ENCODE data around the gene RNF225.

RNF225 gene

DNA sequence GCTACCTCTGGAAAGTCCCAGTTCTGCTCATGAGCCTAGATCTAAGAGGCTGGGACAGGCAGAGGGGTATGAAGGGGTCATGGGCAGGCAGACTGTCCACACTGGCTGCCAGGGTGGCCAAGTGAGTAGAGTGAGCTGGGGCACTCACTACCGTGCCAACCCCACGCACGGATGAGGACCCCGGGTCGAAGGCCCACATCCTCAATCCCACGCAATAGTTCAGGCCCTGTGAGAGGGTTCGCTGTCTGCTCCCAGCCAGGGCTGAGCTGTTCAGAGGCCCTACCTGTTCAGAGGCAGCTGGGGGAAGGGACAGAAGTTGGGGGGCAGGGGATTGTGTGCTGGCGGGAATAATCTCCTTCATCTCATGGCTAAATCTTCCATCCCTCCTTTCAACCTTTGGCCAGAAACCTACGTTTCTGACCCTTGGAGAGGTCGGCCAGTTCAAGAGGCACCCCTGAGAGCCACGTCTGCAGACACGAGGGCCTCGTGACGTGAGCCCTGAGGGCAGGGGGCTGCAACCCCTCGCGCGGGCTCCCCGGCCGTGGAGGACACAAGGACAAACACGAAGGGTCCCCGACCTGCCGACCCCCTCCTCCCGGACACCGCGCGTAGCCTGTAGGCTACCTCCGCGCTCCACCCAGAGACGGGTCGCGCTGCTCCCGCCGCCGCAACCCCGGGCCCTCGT, 9.4 kb upstream of the RNF225 start:
- H3K27me3 ChIP-seq (ENCODE audit: control insufficient read depth, insufficient read depth, low read length), result no peaks in the 10 kb centered on the region
- peaks cover 17% of the 10 kb centered on the region for H3K4me1 ChIP-seq (ENCODE audit: control insufficient read depth, insufficient read depth, low read length)
- H3K36me3 ChIP-seq (ENCODE audit: control insufficient read depth, insufficient read depth, low read length), result peaks cover 5% of the 10 kb centered on the region
- peak overlapping the region; percentile 97 for H3K9ac ChIP-seq (ENCODE audit: low read length)
- peak overlapping the region; percentile 98 for H3K4me3 ChIP-seq (ENCODE audit: low read length)
- H3K27ac ChIP-seq (ENCODE audit: low read depth, low read length), result peak overlapping the region; percentile 99

- Histone ChIP-seq H3K4me3 (ENCODE audit: low read length) (peak within 1 kb of the TSS; percentile 98), H3K4me1 (ENCODE audit: control insufficient read depth, insufficient read depth, low read length) (peaks cover 17% of the 10 kb centered on the region), H3K36me3 (ENCODE audit: control insufficient read depth, insufficient read depth, low read length) (peaks cover 5% of the 10 kb centered on the region), H3K9ac (ENCODE audit: low read length) (peak within 1 kb of the TSS; percentile 97), H3K27me3 (ENCODE audit: control insufficient read depth, insufficient read depth, low read length) (no peaks in the 10 kb centered on the region), H3K27ac (ENCODE audit: low read depth, low read length) (peak within 1 kb of the TSS; percentile 99)
Measured at GRCh38 chr19:58386576-58387337, 8.7 kb upstream of the RNF225 start, which contains the start of gene RPS5. TSS of gene RPS5 (plus strand) at chr19:58387269. CDS start at chr19:58388138, 869 bp downstream.

DNA sequence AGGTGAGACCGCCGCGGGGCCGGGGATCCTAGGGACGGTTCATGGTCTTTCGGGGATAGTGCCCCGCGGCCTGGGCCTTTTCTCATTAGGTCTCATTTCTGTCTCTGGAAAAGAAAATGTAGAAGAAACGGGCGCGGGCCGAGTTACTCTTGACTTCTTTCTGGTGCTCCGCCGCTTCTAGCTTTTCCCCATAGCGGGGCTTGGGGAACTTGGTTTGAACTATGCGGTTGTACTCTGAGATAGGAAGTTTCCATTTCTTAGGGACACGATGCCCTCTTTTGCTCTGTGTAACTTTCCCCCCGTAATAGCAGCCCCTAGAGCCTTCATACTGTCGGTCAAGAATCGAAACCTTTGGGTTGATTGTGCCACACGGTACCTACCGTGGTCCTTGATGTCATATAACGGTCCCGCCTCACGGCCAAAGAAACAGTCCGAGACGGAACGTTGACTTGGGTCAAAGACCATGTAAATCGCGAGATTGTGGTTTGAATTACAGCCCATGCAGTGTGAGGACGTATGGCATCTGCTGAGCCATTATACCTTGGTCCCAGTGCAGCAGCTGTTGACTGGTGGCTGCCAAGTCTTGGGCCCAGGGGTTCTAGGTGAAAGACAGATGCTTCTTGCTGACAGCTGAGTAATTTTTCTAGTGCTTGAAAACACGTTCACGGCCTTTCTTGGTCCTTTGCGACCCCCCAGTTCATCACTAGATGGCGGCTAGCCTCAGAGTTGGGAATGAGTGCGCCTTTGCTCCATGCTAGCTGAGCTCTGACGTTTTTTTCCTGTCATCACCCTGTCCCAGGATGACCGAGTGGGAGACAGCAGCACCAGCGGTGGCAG, 7.9 kb upstream of the RNF225 start:
- Histone ChIP-seq H3K4me1 (ENCODE audit: control insufficient read depth, insufficient read depth, low read length) (peaks cover 17% of the 10 kb centered on the region), H3K4me3 (ENCODE audit: low read length) (peak overlapping the region; percentile 98), H3K27ac (ENCODE audit: low read depth, low read length) (peak overlapping the region; percentile 99), H3K27me3 (ENCODE audit: control insufficient read depth, insufficient read depth, low read length) (no peaks in the 10 kb centered on the region), H3K36me3 (ENCODE audit: control insufficient read depth, insufficient read depth, low read length) (peaks cover 6% of the 10 kb centered on the region), H3K9ac (ENCODE audit: low read length) (peak overlapping the region; percentile 83)

DNA sequence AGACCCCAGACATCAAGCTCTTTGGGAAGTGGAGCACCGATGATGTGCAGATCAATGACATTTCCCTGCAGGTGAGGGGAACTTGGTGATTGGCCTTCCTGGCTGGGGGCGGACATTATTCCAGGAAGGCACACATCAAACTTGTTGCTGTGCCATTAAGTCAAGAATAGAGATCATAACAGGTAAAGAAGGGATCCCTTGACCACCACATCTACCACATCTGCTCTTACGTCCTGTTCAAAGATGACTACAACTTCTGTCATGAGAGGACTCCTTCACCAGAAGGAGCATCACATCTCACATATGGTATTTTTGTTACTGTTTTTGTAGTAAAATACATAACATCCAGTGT, 7.3 kb upstream of the RNF225 start:
- Histone ChIP-seq H3K4me3 (ENCODE audit: low read length) (peak overlapping the region; percentile 98), H3K4me1 (ENCODE audit: control insufficient read depth, insufficient read depth, low read length) (peaks cover 17% of the 10 kb centered on the region), H3K27me3 (ENCODE audit: control insufficient read depth, insufficient read depth, low read length) (no peaks in the 10 kb centered on the region), H3K27ac (ENCODE audit: low read depth, low read length) (no peak overlapping the region), H3K36me3 (ENCODE audit: control insufficient read depth, insufficient read depth, low read length) (peaks cover 12% of the 10 kb centered on the region), H3K9ac (ENCODE audit: low read length) (peak overlapping the region; percentile 83)

DNA sequence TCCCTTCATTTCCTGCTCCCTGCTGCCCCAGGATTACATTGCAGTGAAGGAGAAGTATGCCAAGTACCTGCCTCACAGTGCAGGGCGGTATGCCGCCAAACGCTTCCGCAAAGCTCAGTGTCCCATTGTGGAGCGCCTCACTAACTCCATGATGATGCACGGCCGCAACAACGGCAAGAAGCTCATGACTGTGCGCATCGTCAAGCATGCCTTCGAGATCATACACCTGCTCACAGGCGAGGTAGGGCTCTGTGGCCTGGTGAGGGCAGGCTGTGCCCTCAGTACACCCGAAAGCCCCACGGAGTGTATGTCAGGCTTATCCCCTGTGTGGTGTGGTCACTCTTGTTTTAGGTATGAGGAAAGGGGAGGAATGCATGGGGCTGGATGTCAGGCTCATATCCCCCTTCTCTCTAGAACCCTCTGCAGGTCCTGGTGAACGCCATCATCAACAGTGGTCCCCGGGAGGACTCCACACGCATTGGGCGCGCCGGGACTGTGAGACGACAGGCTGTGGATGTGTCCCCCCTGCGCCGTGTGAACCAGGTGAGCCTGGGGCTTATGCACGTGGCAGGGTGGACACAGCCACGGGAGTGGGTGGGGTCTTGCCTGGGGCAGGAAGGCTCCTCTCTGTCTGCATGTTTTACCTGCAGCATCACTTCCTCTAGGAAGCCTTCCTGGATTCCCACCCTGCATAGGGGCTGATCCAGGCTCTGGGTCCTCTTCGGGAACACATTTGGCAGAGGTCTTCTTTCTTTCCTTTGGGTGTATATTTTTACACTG, 2.3 kb upstream of the RNF225 start:
- H3K36me3 ChIP-seq (ENCODE audit: control insufficient read depth, insufficient read depth, low read length), result peaks cover 24% of the 10 kb centered on the region
- H3K4me3 ChIP-seq (ENCODE audit: low read length), result no peak overlapping the region
- no peaks in the 10 kb centered on the region for H3K4me1 ChIP-seq (ENCODE audit: control insufficient read depth, insufficient read depth, low read length)
- no peak overlapping the region for H3K9ac ChIP-seq (ENCODE audit: low read length)
- H3K27ac ChIP-seq (ENCODE audit: low read depth, low read length), result no peak overlapping the region
- peaks cover 20% of the 10 kb centered on the region for H3K27me3 ChIP-seq (ENCODE audit: control insufficient read depth, insufficient read depth, low read length)

- peaks cover 21% of the 10 kb centered on the region for H3K36me3 ChIP-seq (ENCODE audit: control insufficient read depth, insufficient read depth, low read length)
- no peaks in the 10 kb centered on the region for H3K4me1 ChIP-seq (ENCODE audit: control insufficient read depth, insufficient read depth, low read length)
- peaks cover 20% of the 10 kb centered on the region for H3K27me3 ChIP-seq (ENCODE audit: control insufficient read depth, insufficient read depth, low read length)
- no peak overlapping the region for H3K4me3 ChIP-seq (ENCODE audit: low read length)
- H3K27ac ChIP-seq (ENCODE audit: low read depth, low read length), result no peak overlapping the region
- H3K9ac ChIP-seq (ENCODE audit: low read length), result no peak overlapping the region
Measured at GRCh38 chr19:58393725-58394033, 1.8 kb upstream of the RNF225 start.

DNA sequence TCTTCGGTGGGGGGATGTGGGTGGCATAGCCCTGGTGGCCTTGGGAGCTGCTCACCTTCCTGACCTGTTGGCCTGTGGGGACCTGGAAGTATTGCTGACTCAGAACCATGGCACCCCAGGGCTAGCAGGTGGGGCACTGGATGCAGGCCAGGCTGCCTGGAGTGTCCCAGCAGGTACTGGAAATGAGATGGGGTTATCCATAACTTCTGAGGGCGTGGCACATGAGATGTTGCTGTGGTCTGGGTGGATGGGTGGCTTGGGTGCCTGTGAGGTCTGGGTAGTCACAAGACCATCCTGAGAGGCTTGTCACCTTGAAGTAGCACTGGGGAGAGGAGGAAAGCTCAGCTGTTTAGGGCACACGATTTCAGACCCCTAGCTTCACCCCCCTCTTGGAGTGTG, 636 bp upstream of the RNF225 start:
- no peak overlapping the region for H3K9ac ChIP-seq (ENCODE audit: low read length)
- H3K36me3 ChIP-seq (ENCODE audit: control insufficient read depth, insufficient read depth, low read length), result peaks cover 20% of the 10 kb centered on the region
- no peaks in the 10 kb centered on the region for H3K4me1 ChIP-seq (ENCODE audit: control insufficient read depth, insufficient read depth, low read length)
- H3K27me3 ChIP-seq (ENCODE audit: control insufficient read depth, insufficient read depth, low read length), result peaks cover 20% of the 10 kb centered on the region
- no peak overlapping the region for H3K27ac ChIP-seq (ENCODE audit: low read depth, low read length)
- no peak overlapping the region for H3K4me3 ChIP-seq (ENCODE audit: low read length)

- H3K27me3 ChIP-seq (ENCODE audit: control insufficient read depth, insufficient read depth, low read length), result peaks cover 20% of the 10 kb centered on the region
- H3K4me1 ChIP-seq (ENCODE audit: control insufficient read depth, insufficient read depth, low read length), result peaks cover 7% of the 10 kb centered on the region
- H3K9ac ChIP-seq (ENCODE audit: low read length), result no peak overlapping the region
- H3K27ac ChIP-seq (ENCODE audit: low read depth, low read length), result no peak overlapping the region
- peaks cover 20% of the 10 kb centered on the region for H3K36me3 ChIP-seq (ENCODE audit: control insufficient read depth, insufficient read depth, low read length)
- peak overlapping the region; percentile 17 for H3K4me3 ChIP-seq (ENCODE audit: low read length)
Measured at GRCh38 chr19:58395979-58396627, 647 bp downstream of the RNF225 start.

DNA sequence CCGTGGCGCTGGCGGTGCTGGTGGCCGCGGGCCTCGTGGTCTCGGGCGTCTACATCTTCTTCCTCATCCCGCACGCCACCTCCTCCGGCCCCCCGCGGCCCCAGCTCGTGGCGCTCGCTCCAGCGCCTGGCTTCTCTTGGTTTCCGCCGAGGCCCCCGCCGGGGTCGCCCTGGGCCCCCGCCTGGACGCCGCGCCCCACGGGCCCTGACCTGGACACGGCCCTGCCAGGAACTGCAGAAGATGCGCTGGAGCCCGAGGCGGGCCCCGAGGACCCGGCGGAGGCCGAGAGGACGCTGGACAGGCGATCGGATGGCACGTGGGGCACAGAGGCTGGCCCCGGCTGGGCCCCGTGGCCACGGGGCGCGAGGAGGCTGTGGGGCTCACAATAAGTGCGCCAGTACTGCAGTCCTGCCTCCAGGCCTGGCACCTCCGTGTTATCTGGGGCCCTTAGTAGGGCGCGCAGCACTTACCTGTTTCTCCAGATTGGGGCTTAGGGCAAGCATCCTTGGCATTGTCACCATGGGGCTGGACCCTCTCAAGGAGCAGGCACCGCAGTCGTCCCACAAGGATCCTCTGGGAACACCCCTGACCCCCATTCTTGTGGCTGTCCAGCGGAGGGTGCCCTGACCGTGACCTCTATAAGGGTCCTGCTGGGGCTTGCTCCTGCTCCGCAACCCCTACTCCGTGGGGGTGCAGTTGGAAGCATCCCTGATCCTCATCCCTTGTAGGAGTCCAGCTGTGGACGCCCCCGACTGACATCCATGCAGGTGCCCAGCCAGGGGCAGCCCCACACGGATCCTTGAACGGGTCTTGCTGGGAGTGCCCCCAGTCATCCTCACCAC, 1.5 kb downstream of the RNF225 start:
- Histone ChIP-seq H3K27ac (ENCODE audit: low read depth, low read length) (no peak overlapping the region), H3K36me3 (ENCODE audit: control insufficient read depth, insufficient read depth, low read length) (peaks cover 20% of the 10 kb centered on the region), H3K4me3 (ENCODE audit: low read length) (no peak overlapping the region), H3K9ac (ENCODE audit: low read length) (no peak overlapping the region), H3K27me3 (ENCODE audit: control insufficient read depth, insufficient read depth, low read length) (peaks cover 20% of the 10 kb centered on the region), H3K4me1 (ENCODE audit: control insufficient read depth, insufficient read depth, low read length) (peaks cover 7% of the 10 kb centered on the region)

DNA sequence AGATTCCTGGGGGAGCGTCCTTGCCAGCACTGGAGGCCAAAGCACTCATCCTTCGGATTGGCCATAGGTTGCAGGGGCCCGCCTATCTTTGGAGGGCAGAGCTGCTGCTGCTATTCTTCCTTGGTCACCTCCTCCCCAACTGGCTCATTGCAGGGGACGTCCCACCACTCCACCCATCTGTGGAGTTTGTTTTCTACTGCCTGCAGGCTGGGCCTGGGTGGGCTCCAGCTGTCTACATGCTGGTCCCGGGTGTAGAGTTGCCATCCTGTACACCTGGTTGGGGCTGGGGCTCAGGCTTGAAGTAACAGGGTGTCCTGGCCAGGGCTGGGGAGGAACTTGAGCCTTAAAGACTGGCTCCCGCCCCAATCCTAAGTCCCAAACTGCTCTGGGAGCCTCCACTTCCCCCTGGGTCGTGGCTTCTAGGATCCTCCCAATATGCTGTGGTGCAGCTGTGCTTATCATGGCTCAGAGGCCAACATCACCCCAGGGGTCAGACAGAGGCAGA, 2.1 kb downstream of the RNF225 start:
- no peak overlapping the region for H3K9ac ChIP-seq (ENCODE audit: low read length)
- H3K27me3 ChIP-seq (ENCODE audit: control insufficient read depth, insufficient read depth, low read length), result peaks cover 20% of the 10 kb centered on the region
- H3K4me1 ChIP-seq (ENCODE audit: control insufficient read depth, insufficient read depth, low read length), result peaks cover 7% of the 10 kb centered on the region
- H3K4me3 ChIP-seq (ENCODE audit: low read length), result no peak overlapping the region
- H3K36me3 ChIP-seq (ENCODE audit: control insufficient read depth, insufficient read depth, low read length), result peaks cover 18% of the 10 kb centered on the region
- H3K27ac ChIP-seq (ENCODE audit: low read depth, low read length), result no peak overlapping the region

DNA sequence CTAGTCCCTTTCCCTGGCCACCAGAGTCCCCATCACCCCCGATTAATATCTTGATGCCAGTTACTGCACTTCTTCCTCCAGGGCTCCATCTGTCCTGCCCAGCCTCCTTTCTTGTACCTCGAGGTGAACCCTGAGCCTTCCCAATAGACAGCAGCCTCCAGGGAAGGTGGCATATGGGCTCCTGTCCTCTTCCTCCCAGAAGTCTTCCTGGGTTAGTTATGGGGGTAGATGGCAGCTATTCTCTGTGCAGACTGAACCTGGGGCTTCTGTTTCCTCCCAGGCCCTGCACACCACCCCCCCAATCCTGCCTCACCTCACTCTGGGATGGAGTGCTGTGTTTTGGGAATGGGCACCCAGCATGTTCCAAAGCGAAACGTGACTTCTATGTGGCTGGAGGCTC, 2.6 kb downstream of the RNF225 start:
- H3K4me1 ChIP-seq (ENCODE audit: control insufficient read depth, insufficient read depth, low read length), result peaks cover 7% of the 10 kb centered on the region

More for the DNA sequence above, 2.6 kb downstream of the RNF225 start:
- Histone ChIP-seq H3K36me3 (ENCODE audit: control insufficient read depth, insufficient read depth, low read length) (peaks cover 13% of the 10 kb centered on the region), H3K4me3 (ENCODE audit: low read length) (no peak overlapping the region), H3K9ac (ENCODE audit: low read length) (no peak overlapping the region), H3K27ac (ENCODE audit: low read depth, low read length) (no peak overlapping the region), H3K27me3 (ENCODE audit: control insufficient read depth, insufficient read depth, low read length) (peaks cover 20% of the 10 kb centered on the region)

All from rectal smooth muscle tissue (tissue), 1 donor.